GM12878 (cell line): Measurements from ENCODE around the gene OSM. TPM values are rescaled to one million over a fixed set of nuclear protein-coding genes. Genes with fewer than 3 reads are reported as not detected.

Source experiments
- ATAC-seq: fragments of 200-7000 bp; cut with Tn5 transposase; 3 replicates; pipeline ENCODE4 v1.9.1; 2020; ENCODE audit warnings: mild to moderate bottlenecking, moderate library complexity
- BruUV-seq: library from RNA; stranded (reverse); fragments of 400-500 nt; replicated peaks from 2 replicates; lab custom pipeline; 2021; lab: Mats Ljungman, UMichigan
- CTCF ChIA-PET: fragments of 300-600 bp; sonication (Branson Sonifier 250); formaldehyde crosslinking; extraction: SDS; loops from one replicate; lab custom pipeline; 2021; ENCODE audit warnings: inconsistent platforms; lab: Yijun Ruan, JAX
- POLR2A ChIA-PET: fragments of 350-600 bp; formaldehyde crosslinking; extraction: SDS; loops from one replicate; lab custom pipeline; 2021; ENCODE audit warnings: inconsistent platforms; lab: Charles Lee
- RAD21 ChIA-PET: fragments of 300-600 bp; sonication (Branson Sonifier 250); formaldehyde crosslinking; loops from one replicate; lab custom pipeline; 2023; ENCODE audit warnings: antibody characterized with exemption; ENCODE audit not compliant: unreplicated experiment; lab: Charles Lee
- SMC1A ChIA-PET: fragments of 300-600 bp; sonication (Branson Sonifier 250); formaldehyde crosslinking; loops from one replicate; lab custom pipeline; 2023; ENCODE audit not compliant: unreplicated experiment, uncharacterized antibody; lab: Charles Lee
- DNase-seq: peaks from one replicate; pipeline ENCODE4 v3.0.0-alpha.2; 2011; ENCODE audit warnings: low read depth, low spot score
- FAIRE-seq: peaks from 3 replicates; lab custom pipeline; 2011; peaks lifted over from hg19 to GRCh38; lab: Jason Lieb, UNC
- H2AFZ ChIP-seq: 2 replicates; pipeline ENCODE4 v1.6.0; 2011; ENCODE audit warnings: low read depth, low read length, control low read depth; ENCODE audit not compliant: control insufficient read depth
- H3K27ac ChIP-seq: 2 replicates; pipeline ENCODE4 v1.5.1; 2011; ENCODE audit warnings: control low read depth; ENCODE audit not compliant: control insufficient read depth, insufficient read depth
- H3K27me3 ChIP-seq, 2 experiments: replicated peaks in 1 of 2; 2 replicates each; pipeline versions ENCODE4 v1.6.0 to v1.6.1; 2011; ENCODE audit warnings: low read length in 1 of 2; ENCODE audit not compliant: control insufficient read depth in 2 of 2, insufficient read depth in 2 of 2
- H3K36me3 ChIP-seq, 2 experiments: 2 replicates each; pipeline ENCODE4 v1.5.1; 2011; ENCODE audit warnings: low read length in 1 of 2; ENCODE audit not compliant: control insufficient read depth in 2 of 2, insufficient read depth in 2 of 2
- H3K4me1 ChIP-seq: 2 replicates; pipeline ENCODE4 v1.6.1; 2011; ENCODE audit warnings: mild to moderate bottlenecking, low read length, moderate library complexity, mixed read lengths; ENCODE audit not compliant: control insufficient read depth, insufficient read depth
- H3K4me2 ChIP-seq: 2 replicates; pipeline ENCODE4 v1.6.0; 2011; ENCODE audit warnings: control low read depth; ENCODE audit not compliant: control insufficient read depth, insufficient read depth
- H3K4me3 ChIP-seq: fragments of 200-600 bp; sonication (generic); 2 replicates; pipeline ENCODE4 v1.5.1; 2016
- H3K79me2 ChIP-seq: 2 replicates; pipeline ENCODE4 v1.6.0; 2011; ENCODE audit warnings: low read length; ENCODE audit not compliant: control insufficient read depth, insufficient read depth
- H3K9ac ChIP-seq: 2 replicates; pipeline ENCODE4 v1.8.0; 2011; ENCODE audit warnings: low read length, control low read depth, mixed read lengths; ENCODE audit not compliant: control insufficient read depth, insufficient read depth
- H3K9me3 ChIP-seq: replicated peaks from 3 replicates; pipeline ENCODE4 v1.5.1; 2011; ENCODE audit warnings: mild to moderate bottlenecking, low read length; ENCODE audit not compliant: control insufficient read depth, insufficient read depth
- H4K20me1 ChIP-seq: 2 replicates; pipeline ENCODE4 v1.6.0; 2011; ENCODE audit not compliant: control insufficient read depth, insufficient read depth
- CHD2 ChIP-seq: IDR thresholded peaks from 2 replicates; pipeline ENCODE4 v1.6.1; 2011; ENCODE audit warnings: low read depth, low read length, improper control_type of control experiment, borderline replicate concordance
- MXI1 ChIP-seq: fragments of 150-350 bp; IDR thresholded peaks from 2 replicates; pipeline ENCODE4 v1.6.1; 2011; ENCODE audit warnings: low read depth, mild to moderate bottlenecking, inconsistent platforms, low read length, improper control_type of control experiment
- MYB ChIP-seq: fragments of 150-350 bp; IDR thresholded peaks from 2 replicates; pipeline ENCODE4 v1.6.1; 2014; ENCODE audit warnings: mild to moderate bottlenecking, low read depth, low read length, borderline replicate concordance
- NFYA ChIP-seq: IDR thresholded peaks from 2 replicates; pipeline ENCODE4 v1.6.1; 2011; ENCODE audit warnings: low read depth, mild to moderate bottlenecking, low read length, improper control_type of control experiment, borderline replicate concordance
- NR2C2 ChIP-seq: IDR thresholded peaks from 2 replicates; pipeline ENCODE4 v1.6.1; 2011; ENCODE audit warnings: borderline replicate concordance, low read depth; ENCODE audit not compliant: control insufficient read depth, insufficient read length
- POLR2A ChIP-seq: IDR thresholded peaks from 2 replicates; pipeline ENCODE4 v1.6.1; 2011; ENCODE audit warnings: low read depth, mild to moderate bottlenecking, low read length
- SRF ChIP-seq, 2 experiments: IDR thresholded peaks; 2 replicates each; pipeline ENCODE4 v1.6.1; 2011; ENCODE audit warnings: low read depth in 2 of 2, low read length in 2 of 2, mild to moderate bottlenecking in 1 of 2, moderate library complexity in 1 of 2
- ZSCAN29 ChIP-seq: fragments of 450-650 bp; IDR thresholded peaks from 2 replicates; pipeline ENCODE4 v1.6.1; 2017; ENCODE audit warnings: mild to moderate bottlenecking, moderate library complexity
- WGBS: methylation state at CpG from one replicate; pipeline ENCODE4 v1.1.6; 2016; ENCODE audit warnings: low lambda C conversion rate; ENCODE audit not compliant: insufficient replicate concordance, insufficient coverage; ENCODE audit errors: missing lambda C conversion rate; 5-methylcytosine and 5-hydroxymethylcytosine counted together
- in situ Hi-C: fragments of 300-500 bp; cut with MboI; formaldehyde crosslinking; loops from 9 replicates; pipeline ENCODE4 v1.14.3; 2018; ENCODE audit warnings: mixed read lengths
- intact Hi-C: fragments of 100-400 bp; cut with micrococcal nuclease; formaldehyde crosslinking; loops from one replicate; pipeline ENCODE4 v1.14.2; 2022; ENCODE audit not compliant: unreplicated experiment
- polyA plus RNA-seq, 11 experiments: library from polyadenylated mRNA; depleted of rRNA in 4 of 11; unstranded in 6 of 11; stranded (reverse) in 5 of 11; fragments of >200 nt; fragmentation: Nextera tagmentation in 4 of 11; fragmentation: Illumina TruSeq in 1 of 11; extraction: Ambion mirVana in 4 of 11; extraction: Trizol in 1 of 11; gene quantifications; 1 replicate in 1 of 11; 2 replicates in 10 of 11; pipeline versions ENCODE4 v1.2.1 to v1.2.3, GENCODE V29; 2011 to 2016; ENCODE audit warnings: inconsistent platforms in 2 of 11, missing spikeins in 2 of 11, low read depth in 1 of 11
- total RNA-seq, 4 experiments: library from RNA; depleted of rRNA in 3 of 4; stranded (reverse); fragments of >200 nt in 3 of 4; fragmentation: Illumina TruSeq in 1 of 4; extraction: Trizol in 1 of 4; gene quantifications; 2 replicates each; pipeline versions ENCODE4 v1.2.1 to v1.2.3, GENCODE V29; 2013 to 2021
- TF ChIP-seq, protein P1 (sequence below): fragments of 450-650 bp; formaldehyde crosslinking; IDR thresholded peaks from 2 replicates; pipeline ENCODE4 v1.4.0; 2022; ENCODE audit warnings: mild to moderate bottlenecking, moderate library complexity
- TF ChIP-seq, protein P2 (sequence below): IDR thresholded peaks from 2 replicates; pipeline ENCODE4 v1.6.1; 2012; ENCODE audit warnings: improper control_type of control experiment, low read depth, low read length; ENCODE audit not compliant: insufficient replicate concordance
- TF ChIP-seq, protein P3 (sequence below): fragments of 450-650 bp; IDR thresholded peaks from 2 replicates; pipeline ENCODE4 v1.6.1; 2018; ENCODE audit warnings: mild to moderate bottlenecking, low read depth, moderate library complexity; ENCODE audit not compliant: partially characterized antibody

OSM gene
- total and polyA plus RNA-seq, 10 of the 15 experiments (the other 5 are each of a cell fraction or from before 2014, with no cell fraction given), result 0.06 to 1.4 (median 0.59) TPM

DNA sequence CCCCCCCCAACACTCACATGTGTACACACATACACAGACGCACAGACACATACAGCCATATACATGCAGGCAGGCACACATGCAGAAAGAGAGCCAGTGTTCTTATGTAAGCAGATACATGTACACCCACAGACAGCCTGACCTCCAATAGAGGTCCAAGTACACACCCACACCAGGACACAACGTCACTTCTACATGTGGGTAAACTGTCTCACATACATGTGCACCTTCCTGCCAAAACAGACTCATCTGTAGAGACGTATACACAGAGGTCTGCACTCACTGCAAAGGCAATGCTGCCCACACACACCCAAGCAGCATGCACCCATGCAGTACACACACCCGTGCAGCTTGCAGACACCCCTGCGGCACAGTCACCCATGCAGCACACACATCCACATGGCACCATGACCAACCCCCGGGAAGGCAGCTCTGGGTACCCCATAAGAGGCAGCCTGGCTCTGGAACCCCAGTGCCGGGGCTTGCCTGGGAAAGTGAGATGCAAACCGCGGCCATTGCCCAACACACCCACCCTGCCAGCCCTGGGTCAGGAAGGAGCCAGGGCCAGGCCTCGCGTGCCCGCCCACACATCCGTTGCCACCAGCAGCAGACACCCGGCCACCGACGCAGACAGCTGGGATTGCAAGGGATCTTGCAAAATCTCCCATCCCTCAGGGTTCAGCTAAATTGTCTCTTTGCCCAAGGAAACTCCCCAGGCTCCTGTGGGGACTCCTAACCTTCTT is 12.6 kb upstream of the OSM start:
- ChIA-PET SMC1A (interaction anchor here (1.2 to 1.5 kb wide), 2 partner anchors 9 to 15 kb away, joined by 3 to 10 read pairs; no protein-coding TSS in a partner anchor), RAD21 (no interaction called here), POLR2A (no interaction called here), CTCF (interaction anchor here (1.1 to 2.7 kb wide), 5 partner anchors 9 to 172 kb away, joined by 3 to 16 read pairs (median 3); partner anchors contain the start of gene RNF215)
- ATAC-seq, result no peak; the same call in 2 of the 3 replicates
- Histone ChIP-seq H2AFZ (no peak overlapping the region), H3K79me2 (no peaks in the 10 kb centered on the region), H3K4me2 (no peak overlapping the region), H3K27me3 (no peaks in the 10 kb centered on the region; a peak in 1 of 4 replicates), H3K4me3 (no peak overlapping the region), H3K27ac (no peak overlapping the region), H3K9me3 (no peaks in the 10 kb centered on the region), H3K4me1 (no peaks in the 10 kb centered on the region), H3K9ac (no peak overlapping the region), H4K20me1 (no peaks in the 10 kb centered on the region), H3K36me3 (no peaks in the 10 kb centered on the region)
- in situ Hi-C loops (no loop called here), intact Hi-C loops (no loop called here)
- TF ChIP-seq, protein P1, sequence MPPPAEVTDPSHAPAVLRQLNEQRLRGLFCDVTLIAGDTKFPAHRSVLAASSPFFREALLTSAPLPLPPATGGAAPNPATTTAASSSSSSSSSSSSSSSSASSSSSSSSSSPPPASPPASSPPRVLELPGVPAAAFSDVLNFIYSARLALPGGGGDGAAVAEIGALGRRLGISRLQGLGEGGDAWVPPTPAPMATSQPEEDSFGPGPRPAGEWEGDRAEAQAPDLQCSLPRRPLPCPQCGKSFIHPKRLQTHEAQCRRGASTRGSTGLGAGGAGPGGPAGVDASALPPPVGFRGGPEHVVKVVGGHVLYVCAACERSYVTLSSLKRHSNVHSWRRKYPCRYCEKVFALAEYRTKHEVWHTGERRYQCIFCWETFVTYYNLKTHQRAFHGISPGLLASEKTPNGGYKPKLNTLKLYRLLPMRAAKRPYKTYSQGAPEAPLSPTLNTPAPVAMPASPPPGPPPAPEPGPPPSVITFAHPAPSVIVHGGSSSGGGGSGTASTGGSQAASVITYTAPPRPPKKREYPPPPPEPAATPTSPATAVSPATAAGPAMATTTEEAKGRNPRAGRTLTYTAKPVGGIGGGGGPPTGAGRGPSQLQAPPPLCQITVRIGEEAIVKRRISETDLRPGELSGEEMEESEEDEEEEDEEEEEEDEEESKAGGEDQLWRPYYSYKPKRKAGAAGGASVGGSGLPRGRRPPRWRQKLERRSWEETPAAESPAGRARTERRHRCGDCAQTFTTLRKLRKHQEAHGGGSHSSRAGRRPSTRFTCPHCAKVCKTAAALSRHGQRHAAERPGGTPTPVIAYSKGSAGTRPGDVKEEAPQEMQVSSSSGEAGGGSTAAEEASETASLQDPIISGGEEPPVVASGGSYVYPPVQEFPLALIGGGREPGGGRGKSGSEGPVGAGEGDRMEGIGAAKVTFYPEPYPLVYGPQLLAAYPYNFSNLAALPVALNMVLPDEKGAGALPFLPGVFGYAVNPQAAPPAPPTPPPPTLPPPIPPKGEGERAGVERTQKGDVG (CRISPR knock-in tag), result no peak
- TF ChIP-seq SRF (IDR thresholded peaks at IDR 0.05; ENCODE audit: low read depth in 2 of 2, low read length in 2 of 2), result no peak
- TF ChIP-seq MYB, result no peak
- TF ChIP-seq NR2C2, result no peak
- no peak for TF ChIP-seq NFYA
- TF ChIP-seq, protein P2, sequence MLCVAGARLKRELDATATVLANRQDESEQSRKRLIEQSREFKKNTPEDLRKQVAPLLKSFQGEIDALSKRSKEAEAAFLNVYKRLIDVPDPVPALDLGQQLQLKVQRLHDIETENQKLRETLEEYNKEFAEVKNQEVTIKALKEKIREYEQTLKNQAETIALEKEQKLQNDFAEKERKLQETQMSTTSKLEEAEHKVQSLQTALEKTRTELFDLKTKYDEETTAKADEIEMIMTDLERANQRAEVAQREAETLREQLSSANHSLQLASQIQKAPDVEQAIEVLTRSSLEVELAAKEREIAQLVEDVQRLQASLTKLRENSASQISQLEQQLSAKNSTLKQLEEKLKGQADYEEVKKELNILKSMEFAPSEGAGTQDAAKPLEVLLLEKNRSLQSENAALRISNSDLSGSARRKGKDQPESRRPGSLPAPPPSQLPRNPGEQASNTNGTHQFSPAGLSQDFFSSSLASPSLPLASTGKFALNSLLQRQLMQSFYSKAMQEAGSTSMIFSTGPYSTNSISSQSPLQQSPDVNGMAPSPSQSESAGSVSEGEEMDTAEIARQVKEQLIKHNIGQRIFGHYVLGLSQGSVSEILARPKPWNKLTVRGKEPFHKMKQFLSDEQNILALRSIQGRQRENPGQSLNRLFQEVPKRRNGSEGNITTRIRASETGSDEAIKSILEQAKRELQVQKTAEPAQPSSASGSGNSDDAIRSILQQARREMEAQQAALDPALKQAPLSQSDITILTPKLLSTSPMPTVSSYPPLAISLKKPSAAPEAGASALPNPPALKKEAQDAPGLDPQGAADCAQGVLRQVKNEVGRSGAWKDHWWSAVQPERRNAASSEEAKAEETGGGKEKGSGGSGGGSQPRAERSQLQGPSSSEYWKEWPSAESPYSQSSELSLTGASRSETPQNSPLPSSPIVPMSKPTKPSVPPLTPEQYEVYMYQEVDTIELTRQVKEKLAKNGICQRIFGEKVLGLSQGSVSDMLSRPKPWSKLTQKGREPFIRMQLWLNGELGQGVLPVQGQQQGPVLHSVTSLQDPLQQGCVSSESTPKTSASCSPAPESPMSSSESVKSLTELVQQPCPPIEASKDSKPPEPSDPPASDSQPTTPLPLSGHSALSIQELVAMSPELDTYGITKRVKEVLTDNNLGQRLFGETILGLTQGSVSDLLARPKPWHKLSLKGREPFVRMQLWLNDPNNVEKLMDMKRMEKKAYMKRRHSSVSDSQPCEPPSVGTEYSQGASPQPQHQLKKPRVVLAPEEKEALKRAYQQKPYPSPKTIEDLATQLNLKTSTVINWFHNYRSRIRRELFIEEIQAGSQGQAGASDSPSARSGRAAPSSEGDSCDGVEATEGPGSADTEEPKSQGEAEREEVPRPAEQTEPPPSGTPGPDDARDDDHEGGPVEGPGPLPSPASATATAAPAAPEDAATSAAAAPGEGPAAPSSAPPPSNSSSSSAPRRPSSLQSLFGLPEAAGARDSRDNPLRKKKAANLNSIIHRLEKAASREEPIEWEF, result no peak
- no peak for TF ChIP-seq POLR2A
- TF ChIP-seq ZSCAN29, result no peak
- TF ChIP-seq, protein P3, sequence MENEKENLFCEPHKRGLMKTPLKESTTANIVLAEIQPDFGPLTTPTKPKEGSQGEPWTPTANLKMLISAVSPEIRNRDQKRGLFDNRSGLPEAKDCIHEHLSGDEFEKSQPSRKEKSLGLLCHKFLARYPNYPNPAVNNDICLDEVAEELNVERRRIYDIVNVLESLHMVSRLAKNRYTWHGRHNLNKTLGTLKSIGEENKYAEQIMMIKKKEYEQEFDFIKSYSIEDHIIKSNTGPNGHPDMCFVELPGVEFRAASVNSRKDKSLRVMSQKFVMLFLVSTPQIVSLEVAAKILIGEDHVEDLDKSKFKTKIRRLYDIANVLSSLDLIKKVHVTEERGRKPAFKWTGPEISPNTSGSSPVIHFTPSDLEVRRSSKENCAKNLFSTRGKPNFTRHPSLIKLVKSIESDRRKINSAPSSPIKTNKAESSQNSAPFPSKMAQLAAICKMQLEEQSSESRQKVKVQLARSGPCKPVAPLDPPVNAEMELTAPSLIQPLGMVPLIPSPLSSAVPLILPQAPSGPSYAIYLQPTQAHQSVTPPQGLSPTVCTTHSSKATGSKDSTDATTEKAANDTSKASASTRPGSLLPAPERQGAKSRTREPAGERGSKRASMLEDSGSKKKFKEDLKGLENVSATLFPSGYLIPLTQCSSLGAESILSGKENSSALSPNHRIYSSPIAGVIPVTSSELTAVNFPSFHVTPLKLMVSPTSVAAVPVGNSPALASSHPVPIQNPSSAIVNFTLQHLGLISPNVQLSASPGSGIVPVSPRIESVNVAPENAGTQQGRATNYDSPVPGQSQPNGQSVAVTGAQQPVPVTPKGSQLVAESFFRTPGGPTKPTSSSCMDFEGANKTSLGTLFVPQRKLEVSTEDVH, result no peak
- TF ChIP-seq MXI1, result no peak
- no peak for TF ChIP-seq CHD2
- FAIRE-seq, result no peak
- BruUV-seq, result no TSS peak
- DNase-seq, result no peak
- WGBS, result 48% methylated on average over 16 of the region's 16 CpGs
